Prostate gland (tissue), 2 donors: ENCODE data around the gene THRB.

Experiments used
- POLR2A ChIP-seq: fragments of 450-650 bp; IDR thresholded peaks from one replicate; pipeline ENCODE4 v1.6.1; 2016; ENCODE audit warnings: antibody characterized with exemption, mild to moderate bottlenecking
- POLR2AphosphoS5 ChIP-seq: sonication (generic); formaldehyde crosslinking; IDR thresholded peaks from one replicate; pipeline ENCODE4 v1.6.1; 2017; ENCODE audit warnings: antibody characterized with exemption
- TF ChIP-seq, protein P1 (sequence below), 4 experiments: fragments of 200-600 bp in 2 of 4; fragments of 450-650 bp in 2 of 4; sonication (generic) in 2 of 4; IDR thresholded peaks; 1 replicate in 3 of 4; 2 replicates in 1 of 4; pipeline ENCODE4 v1.5.1; 2016 to 2019; ENCODE audit warnings: antibody characterized with exemption in 4 of 4, mild to moderate bottlenecking in 2 of 4, moderate library complexity in 2 of 4

DNA sequence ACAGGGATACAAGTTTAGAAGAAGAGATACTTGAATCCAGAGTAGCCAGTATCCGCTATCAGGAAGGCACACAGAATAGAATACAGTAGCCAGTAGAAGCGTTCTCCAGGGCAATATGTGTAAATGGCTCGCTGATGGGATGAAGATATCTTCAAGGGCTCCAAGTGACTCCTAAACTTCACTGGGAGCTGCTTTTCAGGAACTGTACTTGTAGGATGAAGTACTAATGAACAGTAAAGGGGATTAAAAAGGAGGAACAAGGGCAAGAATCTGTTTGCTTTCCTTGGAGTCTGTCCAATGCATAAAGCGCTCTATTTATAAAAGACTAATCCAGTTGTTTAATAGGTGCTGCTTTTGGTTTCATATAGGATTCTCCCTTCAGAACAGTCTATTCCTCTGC is 78.4 kb downstream of the THRB start:
- TF ChIP-seq POLR2AphosphoS5, result no peak
- TF ChIP-seq, protein P1, sequence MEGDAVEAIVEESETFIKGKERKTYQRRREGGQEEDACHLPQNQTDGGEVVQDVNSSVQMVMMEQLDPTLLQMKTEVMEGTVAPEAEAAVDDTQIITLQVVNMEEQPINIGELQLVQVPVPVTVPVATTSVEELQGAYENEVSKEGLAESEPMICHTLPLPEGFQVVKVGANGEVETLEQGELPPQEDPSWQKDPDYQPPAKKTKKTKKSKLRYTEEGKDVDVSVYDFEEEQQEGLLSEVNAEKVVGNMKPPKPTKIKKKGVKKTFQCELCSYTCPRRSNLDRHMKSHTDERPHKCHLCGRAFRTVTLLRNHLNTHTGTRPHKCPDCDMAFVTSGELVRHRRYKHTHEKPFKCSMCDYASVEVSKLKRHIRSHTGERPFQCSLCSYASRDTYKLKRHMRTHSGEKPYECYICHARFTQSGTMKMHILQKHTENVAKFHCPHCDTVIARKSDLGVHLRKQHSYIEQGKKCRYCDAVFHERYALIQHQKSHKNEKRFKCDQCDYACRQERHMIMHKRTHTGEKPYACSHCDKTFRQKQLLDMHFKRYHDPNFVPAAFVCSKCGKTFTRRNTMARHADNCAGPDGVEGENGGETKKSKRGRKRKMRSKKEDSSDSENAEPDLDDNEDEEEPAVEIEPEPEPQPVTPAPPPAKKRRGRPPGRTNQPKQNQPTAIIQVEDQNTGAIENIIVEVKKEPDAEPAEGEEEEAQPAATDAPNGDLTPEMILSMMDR (IDR thresholded peaks at IDR 0.05), result no peak
- TF ChIP-seq POLR2A, result no peak
